Epithelial cell of esophagus (primary cell): ENCODE measurements around the gene CCDC34.

Experiments used
- DNase-seq: peaks from one replicate; pipeline ENCODE4 v3.0.0; 2010; ENCODE audit warnings: low read depth
- H3K4me3 ChIP-seq: 2 replicates; pipeline ENCODE4 v1.5.1; 2011; ENCODE audit warnings: mild to moderate bottlenecking, low read length, control low read depth
- CTCF ChIP-seq: IDR thresholded peaks from 2 replicates; pipeline ENCODE4 v1.5.1; 2011; ENCODE audit warnings: low read depth, mild to moderate bottlenecking, low read length, control low read depth, inconsistent platforms; ENCODE audit not compliant: insufficient read depth; ENCODE audit errors: missing control alignments

Gene CCDC34

GRCh38 chr11:27408246-27408800 lies 45.3 kb upstream of the CCDC34 start:
- H3K4me3 ChIP-seq = no peak overlapping the region
- DNase-seq = no peak
- TF ChIP-seq CTCF = no peak

GRCh38 chr11:27406498-27407354 lies 43.7 kb upstream of the CCDC34 start:
- no peak for TF ChIP-seq CTCF
- no peak overlapping the region for H3K4me3 ChIP-seq
- no peak for DNase-seq

- TF ChIP-seq CTCF = no peak
- DNase-seq = no peak
- H3K4me3 ChIP-seq = no peak overlapping the region
These were observed 42.1 kb upstream of the CCDC34 start for GRCh38 chr11:27405134-27405533.

GRCh38 chr11:27404427-27404826 lies 41.4 kb upstream of the CCDC34 start:
- no peak overlapping the region for H3K4me3 ChIP-seq
- TF ChIP-seq CTCF = no peak
- DNase-seq = no peak

GRCh38 chr11:27403195-27403594 lies 40.2 kb upstream of the CCDC34 start:
- H3K4me3 ChIP-seq = no peak overlapping the region
- no peak for TF ChIP-seq CTCF
- DNase-seq = no peak

GRCh38 chr11:27402450-27402849 lies 39.4 kb upstream of the CCDC34 start:
- no peak overlapping the region for H3K4me3 ChIP-seq
- no peak for DNase-seq
- TF ChIP-seq CTCF = no peak
